GM23338 (cell line): ENCODE data around the gene ADAM11. TPM values are rescaled to one million over a fixed set of nuclear protein-coding genes. Genes with fewer than 3 reads are reported as not detected.
A peak's percentile ranks its signal among the peaks of the same experiment; 100 is the strongest.
"Not testable (repeated sequence)": the region's sequence is repeated elsewhere in the genome, so short reads cannot be mapped to it uniquely, and the experiment has no call there.

ENCODE experiments used
- ATAC-seq: fragments of 200-7000 bp; cut with Tn5 transposase; 3 replicates; pipeline ENCODE4 v1.9.1; 2020
- DNase-seq: peaks from one replicate; pipeline ENCODE4 v3.0.0-alpha.2; 2015; ENCODE audit warnings: low spot score
- H2AFZ ChIP-seq: fragments of 200-600 bp; sonication (generic); 2 replicates; pipeline ENCODE4 v1.8.0; 2016; ENCODE audit warnings: antibody characterized with exemption, mild to moderate bottlenecking, moderate library complexity
- H3F3A ChIP-seq: fragments of 200-600 bp; sonication (generic); replicated peaks from 2 replicates; pipeline ENCODE4 v1.8.0; 2017; ENCODE audit warnings: antibody characterized with exemption, mixed run types, low read depth
- H3K27ac ChIP-seq: fragments of 200-600 bp; sonication (generic); 2 replicates; pipeline ENCODE4 v1.6.1; 2016; ENCODE audit warnings: low read depth
- H3K27me3 ChIP-seq: fragments of 200-600 bp; sonication (generic); 2 replicates; pipeline ENCODE4 v1.8.0; 2016; ENCODE audit warnings: mild to moderate bottlenecking, mixed run types, moderate library complexity; ENCODE audit not compliant: insufficient read depth
- H3K36me3 ChIP-seq: fragments of 200-600 bp; sonication (generic); 2 replicates; pipeline ENCODE4 v1.8.0; 2016; ENCODE audit warnings: mild to moderate bottlenecking; ENCODE audit not compliant: insufficient read depth
- H3K4me1 ChIP-seq: fragments of 200-600 bp; sonication (generic); 2 replicates; pipeline ENCODE4 v1.8.0; 2016; ENCODE audit warnings: mild to moderate bottlenecking, moderate library complexity; ENCODE audit not compliant: insufficient read depth
- H3K4me2 ChIP-seq: fragments of 200-600 bp; sonication (generic); 2 replicates; pipeline ENCODE4 v1.7.1; 2017; ENCODE audit warnings: mixed run types
- H3K4me3 ChIP-seq: fragments of 200-600 bp; sonication (generic); 2 replicates; pipeline ENCODE4 v1.6.1; 2016; ENCODE audit warnings: mixed run types
- H3K79me2 ChIP-seq: fragments of 200-600 bp; sonication (generic); replicated peaks from 2 replicates; pipeline ENCODE4 v1.8.0; 2017; ENCODE audit warnings: mild to moderate bottlenecking; ENCODE audit not compliant: insufficient read depth
- H3K9me2 ChIP-seq: fragments of 200-600 bp; sonication (generic); 2 replicates; pipeline ENCODE4 v1.8.0; 2017; ENCODE audit not compliant: insufficient read depth
- H4K20me1 ChIP-seq: fragments of 200-600 bp; sonication (generic); replicated peaks from 2 replicates; pipeline ENCODE4 v1.8.0; 2017; ENCODE audit warnings: mild to moderate bottlenecking; ENCODE audit not compliant: insufficient read depth
- H3K27ac Mint-ChIP-seq: 2 replicates; pipeline ENCODE4 v1.8.0; 2020; ENCODE audit warnings: inconsistent platforms, mild to moderate bottlenecking, moderate library complexity, mixed read lengths
- H3K27me3 Mint-ChIP-seq: 3 replicates; pipeline ENCODE4 v1.8.0; 2022; ENCODE audit warnings: low read depth, mild to moderate bottlenecking, moderate library complexity, mixed read lengths, inconsistent platforms; ENCODE audit not compliant: insufficient read depth, poor library complexity
- H3K36me3 Mint-ChIP-seq: 3 replicates; pipeline ENCODE4 v1.8.0; 2021; ENCODE audit warnings: low read depth, mild to moderate bottlenecking, inconsistent platforms, moderate library complexity, mixed read lengths
- H3K4me1 Mint-ChIP-seq: 3 replicates; pipeline ENCODE4 v1.8.0; 2020; ENCODE audit warnings: mild to moderate bottlenecking, inconsistent platforms, mixed read lengths
- H3K4me3 Mint-ChIP-seq: 3 replicates; pipeline ENCODE4 v1.8.0; 2021; ENCODE audit warnings: moderate library complexity, mild to moderate bottlenecking, inconsistent platforms, mixed read lengths
- H3K9me3 Mint-ChIP-seq: 3 replicates; pipeline ENCODE4 v1.8.0; 2020; ENCODE audit warnings: moderate library complexity, mild to moderate bottlenecking, inconsistent platforms, mixed read lengths
- CTCF ChIP-seq, 2 experiments: fragments of 200-600 bp in 1 of 2; sonication (generic) in 1 of 2; conservative IDR thresholded peaks; 2 replicates each; pipeline versions ENCODE4 v1.5.1 to v1.6.1; 2016 to 2017; ENCODE audit warnings: antibody characterized with exemption in 2 of 2, low read depth in 2 of 2, mild to moderate bottlenecking in 2 of 2, moderate library complexity in 1 of 2
- ETS1 ChIP-seq: IDR thresholded peaks from 2 replicates; pipeline ENCODE4 v1.6.1; 2016; ENCODE audit warnings: antibody characterized with exemption
- EZH2phosphoT487 ChIP-seq: fragments of 200-600 bp; sonication (generic); IDR thresholded peaks from one replicate; pipeline ENCODE4 v1.8.1; 2018; ENCODE audit warnings: antibody characterized with exemption; ENCODE audit not compliant: unreplicated experiment
- JUNB ChIP-seq: IDR thresholded peaks from one replicate; pipeline ENCODE4 v1.6.1; 2016; ENCODE audit warnings: antibody characterized with exemption; ENCODE audit not compliant: unreplicated experiment
- REST ChIP-seq: IDR thresholded peaks from one replicate; pipeline ENCODE4 v1.6.1; 2018; ENCODE audit warnings: antibody characterized with exemption; ENCODE audit not compliant: unreplicated experiment
- STAT1 ChIP-seq: IDR thresholded peaks from one replicate; pipeline ENCODE4 v1.6.1; 2016; ENCODE audit warnings: antibody characterized with exemption; ENCODE audit not compliant: unreplicated experiment
- ZNF114 ChIP-seq: fragments of 250-450 bp; sonication (Bioruptor Pico); IDR thresholded peaks from 2 replicates; pipeline ENCODE4 v1.5.0; 2020; ENCODE audit warnings: mild to moderate bottlenecking, moderate library complexity
- polyA plus RNA-seq: library from polyadenylated mRNA; unstranded; fragments of >200 nt; fragmentation: Nextera tagmentation; extraction: Ambion mirVana; gene quantifications from 2 replicates; pipeline ENCODE4 v1.2.1, GENCODE V29; 2016
- total RNA-seq: library from RNA; depleted of rRNA; stranded (reverse); fragments of >200 nt; shearing (Covaris generic); gene quantifications from 2 replicates; pipeline ENCODE4 v1.2.3, GENCODE V29; 2014

The ADAM11 gene
- total and polyA plus RNA-seq, 2 experiments from 2014 or later: 0.55 to 4.7 TPM

- TF ChIP-seq REST: no peak
- TF ChIP-seq CTCF (conservative IDR thresholded peaks at IDR 0.05; ENCODE audit: low read depth in 2 of 2): no peak
- no peak for TF ChIP-seq ZNF114 (CRISPR knock-in tag)
- no peak for TF ChIP-seq JUNB
- no peak for TF ChIP-seq EZH2phosphoT487
- TF ChIP-seq ETS1: no peak
- no peak for TF ChIP-seq STAT1
Observed at GRCh38 chr17:44741316-44741715, 17.5 kb upstream of the ADAM11 start (continued).

- no peaks in the 10 kb centered on the region for H3K36me3 ChIP-seq
- Mint-ChIP-seq H3K4me3 (no peak overlapping the region), H3K27me3 (peaks cover 11% of the 10 kb centered on the region), H3K9me3 (no peaks in the 10 kb centered on the region), H3K27ac (no peak overlapping the region), H3K36me3 (peaks cover 37% of the 10 kb centered on the region), H3K4me1 (peaks cover 6% of the 10 kb centered on the region)
- H3K4me1 ChIP-seq: no peaks in the 10 kb centered on the region; the same call in 1 of the 2 replicates
- H3K27me3 ChIP-seq: no peaks in the 10 kb centered on the region
- H3F3A ChIP-seq: no peaks in the 10 kb centered on the region
- H3K4me3 ChIP-seq: no peak overlapping the region
- no peaks in the 10 kb centered on the region for H3K79me2 ChIP-seq
- DNase-seq: no peak
- no peak overlapping the region for H3K4me2 ChIP-seq
- no peak for ATAC-seq
- TF ChIP-seq REST (no peak), ZNF114 (CRISPR knock-in tag) (no peak), CTCF (conservative IDR thresholded peaks at IDR 0.05; ENCODE audit: low read depth in 2 of 2) (peak; percentile 36 to 60)
- H3K27ac ChIP-seq: no peak overlapping the region
- H4K20me1 ChIP-seq: peaks cover 3% of the 10 kb centered on the region; the same call in 1 of the 2 replicates
- H3K9me2 ChIP-seq: no peaks in the 10 kb centered on the region
- H2AFZ ChIP-seq: no peak overlapping the region
Observed at GRCh38 chr17:44745301-44745700, 13.5 kb upstream of the ADAM11 start.

GRCh38 chr17:44745738-44746137 is 13.1 kb upstream of the ADAM11 start:
- H4K20me1 ChIP-seq, H2AFZ ChIP-seq, H3K4me1 Mint-ChIP-seq, ATAC-seq, H3K27ac ChIP-seq, DNase-seq, H3K36me3 ChIP-seq, H3K4me2 ChIP-seq, H3K9me2 ChIP-seq, H3K79me2 ChIP-seq, H3K27me3 ChIP-seq, H3K27ac Mint-ChIP-seq, H3K4me3 Mint-ChIP-seq, H3F3A ChIP-seq, H3K4me3 ChIP-seq, H3K4me1 ChIP-seq, H3K9me3 Mint-ChIP-seq: not testable (repeated sequence)
- H3K27me3 Mint-ChIP-seq: peaks cover 11% of the 10 kb centered on the region
- H3K36me3 Mint-ChIP-seq: peaks cover 37% of the 10 kb centered on the region
